IgD-negative memory B cell (primary cell): ENCODE results near the gene NDUFB1. TPM values are rescaled to one million over a fixed set of nuclear protein-coding genes. Genes with fewer than 3 reads are reported as not detected.

Experiments
- H3K27ac Mint-ChIP-seq, 3 donors: one replicate each; pipeline ENCODE4 v1.8.0; 2020 to 2022; ENCODE audit warnings: mild to moderate bottlenecking in 3 of 3, mixed read lengths in 3 of 3, moderate library complexity in 1 of 3
- H3K27me3 Mint-ChIP-seq: one replicate; pipeline ENCODE4 v1.8.0; 2021; ENCODE audit warnings: mixed read lengths
- H3K36me3 Mint-ChIP-seq: one replicate; pipeline ENCODE4 v1.8.0; 2020; ENCODE audit warnings: mild to moderate bottlenecking, mixed read lengths
- H3K4me1 Mint-ChIP-seq, 3 donors: one replicate each; pipeline ENCODE4 v1.8.0; 2020 to 2022; ENCODE audit warnings: mixed read lengths in 3 of 3, mild to moderate bottlenecking in 1 of 3
- H3K4me3 Mint-ChIP-seq, 4 donors: one replicate each; pipeline ENCODE4 v1.8.0; 2020 to 2022; ENCODE audit warnings: mild to moderate bottlenecking in 4 of 4, mixed read lengths in 4 of 4, moderate library complexity in 3 of 4
- H3K9me3 Mint-ChIP-seq, 3 donors: one replicate each; pipeline ENCODE4 v1.8.0; 2020 to 2021; ENCODE audit warnings: mixed read lengths in 3 of 3, mild to moderate bottlenecking in 1 of 3
- polyA plus RNA-seq: library from polyadenylated mRNA; unstranded; fragments of 300-500 nt; fragmentation: Illumina TruSeq; gene quantifications from one replicate; pipeline ENCODE4 v1.2.3, GENCODE V29; 2021

NDUFB1 gene
- polyA plus RNA-seq: 279 TPM

DNA sequence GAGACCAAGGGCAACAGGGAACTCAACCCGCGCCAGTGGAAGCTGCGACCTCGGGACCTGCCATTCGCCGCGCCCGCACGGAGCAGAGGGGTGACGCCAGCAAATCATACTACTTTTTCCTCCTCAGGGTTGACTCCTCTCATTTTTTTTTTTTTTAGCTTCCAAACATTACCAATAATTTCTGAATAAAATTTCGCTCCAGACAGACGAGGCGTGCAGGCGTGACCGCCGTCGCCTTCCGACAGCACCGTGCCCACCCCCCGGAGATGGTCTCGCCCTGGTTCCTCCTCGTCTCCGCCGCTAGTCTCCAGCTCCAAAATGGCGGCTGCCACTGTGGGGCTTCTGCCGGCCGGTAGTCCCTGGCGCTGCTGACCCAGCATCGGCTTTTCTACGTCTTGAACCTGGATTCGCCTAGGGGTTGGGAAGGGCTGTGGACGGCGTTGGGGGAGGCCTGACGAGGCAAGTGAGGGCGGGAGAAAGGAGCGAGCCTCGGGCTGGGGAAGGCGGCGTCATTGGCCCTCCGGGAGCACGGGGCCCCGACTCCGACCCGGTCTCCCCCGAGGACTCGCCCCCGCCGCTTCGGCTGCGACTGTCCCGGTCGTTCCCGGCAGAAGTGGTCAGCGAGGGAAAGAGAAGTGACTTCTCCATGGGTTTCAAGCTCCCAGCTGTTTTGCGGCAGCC lies at the start of gene NDUFB1, which contains the start of gene CPSF2:
NDUFB1 (minus strand) TSS at position 37 of the 681 bp plus-strand sequence. CDS start 4,069 bp downstream, outside the sequence.
CPSF2 (plus strand) TSS at position 300 of the 681 bp plus-strand sequence. CDS start 9,016 bp downstream, outside the sequence.
- no peaks in the 10 kb centered on the region for H3K9me3 Mint-ChIP-seq
- H3K27me3 Mint-ChIP-seq: no peaks in the 10 kb centered on the region
- H3K4me1 Mint-ChIP-seq: peaks cover 25 to 30% (median 29%) of the 10 kb centered on the region in 3 donors
- peak within 1 kb of the TSS; percentile 93 to 100 (median 99) for H3K27ac Mint-ChIP-seq
- H3K4me3 Mint-ChIP-seq: peak within 1 kb of the TSS; percentile 97 to 100 (median 98)
- H3K36me3 Mint-ChIP-seq: no peaks in the 10 kb centered on the region

DNA sequence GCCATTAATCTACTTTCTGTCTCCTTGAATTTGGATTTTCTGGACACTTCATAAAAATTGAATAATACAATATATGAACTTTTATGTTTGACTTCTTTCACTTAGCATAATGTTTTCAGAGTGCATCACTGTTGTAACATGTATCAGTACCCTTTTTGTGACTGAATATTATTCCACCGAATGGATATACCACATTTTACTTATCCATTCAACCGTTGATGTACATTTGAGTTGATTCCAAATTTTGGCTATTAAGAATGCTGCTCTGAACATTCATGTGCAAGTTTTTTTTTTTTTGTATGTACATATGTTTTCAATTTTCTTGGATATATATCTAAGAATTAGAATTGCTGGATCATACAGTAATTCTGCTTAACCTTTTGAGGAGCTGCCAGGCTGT lies 43.5 kb upstream of the NDUFB1 start:
- H3K4me1 Mint-ChIP-seq: no peaks in the 10 kb centered on the region
- H3K27ac Mint-ChIP-seq: no peak overlapping the region
- peaks cover 0 to 9% (median 0%) of the 10 kb centered on the region in 3 donors for H3K9me3 Mint-ChIP-seq
- H3K36me3 Mint-ChIP-seq: peaks cover 36% of the 10 kb centered on the region
- H3K27me3 Mint-ChIP-seq: no peaks in the 10 kb centered on the region
- H3K4me3 Mint-ChIP-seq: no peak overlapping the region

DNA sequence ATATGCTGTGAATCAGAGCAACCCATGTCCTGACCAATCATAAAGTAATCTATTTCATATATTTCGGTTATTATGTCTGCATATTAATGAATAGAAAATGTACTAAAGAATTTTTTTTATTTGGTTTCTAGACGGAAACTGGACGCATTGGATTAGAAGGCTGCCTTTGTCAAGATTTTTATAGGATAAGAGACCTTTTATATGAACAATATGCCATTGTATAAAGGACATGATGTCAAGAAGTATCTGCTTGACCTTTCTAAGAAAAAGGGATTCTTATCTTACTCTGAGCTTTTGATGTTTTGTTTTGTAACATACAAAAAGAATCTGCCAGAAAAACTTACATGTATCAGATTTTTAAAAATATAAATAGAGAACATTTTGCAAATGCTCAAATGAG lies 40.0 kb upstream of the NDUFB1 start:
- Mint-ChIP-seq H3K36me3 (peaks cover 37% of the 10 kb centered on the region), H3K4me3 (no peak overlapping the region), H3K9me3 (peaks cover 0 to 9% (median 0%) of the 10 kb centered on the region in 3 donors), H3K27ac (no peak overlapping the region), H3K4me1 (peaks cover 0 to 3% (median 0%) of the 10 kb centered on the region in 3 donors), H3K27me3 (no peaks in the 10 kb centered on the region)

DNA sequence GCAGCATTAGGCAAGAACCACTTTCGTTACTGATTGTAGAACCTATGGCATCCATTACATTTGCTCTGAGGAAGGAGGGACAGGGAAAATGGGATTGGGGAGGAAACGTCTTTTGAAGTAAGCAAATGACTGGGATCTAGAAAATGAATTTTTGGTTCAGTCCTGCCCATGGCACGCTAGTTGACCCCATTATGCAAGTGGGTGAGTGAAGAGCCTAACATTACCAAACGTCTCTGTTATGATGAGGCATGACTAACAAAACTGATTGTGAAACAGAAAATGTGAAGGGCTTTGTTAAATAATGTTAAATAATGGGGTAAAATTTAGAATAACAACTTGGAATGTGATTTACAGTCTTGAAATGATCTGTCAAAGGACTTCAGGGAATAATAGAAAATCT lies 39.1 kb upstream of the NDUFB1 start:
- Mint-ChIP-seq H3K36me3 (peaks cover 35% of the 10 kb centered on the region), H3K27me3 (no peaks in the 10 kb centered on the region), H3K4me3 (no peak overlapping the region), H3K27ac (peak overlapping the region in 1 of 3 donors; percentile 34), H3K9me3 (peaks cover 0 to 9% (median 0%) of the 10 kb centered on the region in 3 donors), H3K4me1 (peaks cover 0 to 3% (median 0%) of the 10 kb centered on the region in 3 donors)

DNA sequence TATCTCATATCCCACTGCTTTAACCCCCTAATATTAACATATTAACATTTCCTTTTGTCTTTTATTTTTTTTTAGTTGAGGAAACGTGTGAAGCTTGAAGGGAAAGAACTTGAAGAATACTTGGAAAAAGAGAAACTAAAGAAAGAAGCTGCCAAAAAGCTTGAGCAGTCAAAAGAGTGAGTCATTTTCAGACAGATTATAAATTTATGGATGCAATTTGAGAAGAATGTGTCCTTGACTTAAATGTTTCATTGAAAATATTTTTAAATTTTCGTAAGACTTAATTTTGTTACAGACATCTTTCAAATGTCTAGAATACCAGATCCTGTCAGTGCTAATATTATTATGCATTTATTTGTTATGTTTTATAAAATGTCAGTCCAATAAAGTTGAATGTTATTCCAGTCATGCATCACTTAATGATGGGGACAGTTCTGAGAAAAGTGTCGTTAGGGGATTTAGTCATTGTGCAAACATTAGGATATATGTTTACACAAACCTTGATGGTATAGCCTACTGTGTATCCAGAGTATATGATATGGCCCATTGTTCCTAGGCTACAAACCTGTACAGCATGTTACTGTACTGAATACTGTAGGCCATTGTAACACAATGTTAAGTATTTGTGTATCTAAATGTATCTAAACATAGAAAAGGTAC lies 32.9 kb upstream of the NDUFB1 start:
- Mint-ChIP-seq H3K4me3 (no peak overlapping the region), H3K27ac (no peak overlapping the region), H3K36me3 (peaks cover 11% of the 10 kb centered on the region), H3K27me3 (no peaks in the 10 kb centered on the region), H3K9me3 (no peaks in the 10 kb centered on the region), H3K4me1 (peaks cover 0 to 3% (median 0%) of the 10 kb centered on the region in 3 donors)

DNA sequence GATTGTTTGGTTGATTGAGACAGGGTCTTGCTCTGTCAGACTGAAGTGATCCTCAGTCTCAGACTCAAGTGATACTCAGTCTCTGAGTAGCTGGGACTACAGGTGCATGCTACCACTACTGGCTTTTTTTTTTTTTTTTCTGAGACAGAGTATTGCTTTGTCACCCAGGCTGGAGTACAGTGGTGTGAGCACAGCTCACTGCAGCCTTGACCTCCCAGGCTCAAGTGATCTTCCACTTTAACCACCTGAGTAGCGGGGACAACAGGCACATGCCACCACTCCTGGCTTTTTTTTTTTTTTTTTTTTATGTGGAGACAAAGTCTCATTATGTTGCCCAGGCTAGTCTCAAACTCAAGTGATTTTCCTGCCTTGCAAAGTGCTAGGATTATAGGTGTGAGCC lies 32.1 kb upstream of the NDUFB1 start:
- Mint-ChIP-seq H3K27ac (no peak overlapping the region), H3K27me3 (no peaks in the 10 kb centered on the region), H3K4me3 (no peak overlapping the region), H3K4me1 (peaks cover 0 to 3% (median 0%) of the 10 kb centered on the region in 3 donors), H3K9me3 (no peaks in the 10 kb centered on the region), H3K36me3 (peaks cover 8% of the 10 kb centered on the region)

DNA sequence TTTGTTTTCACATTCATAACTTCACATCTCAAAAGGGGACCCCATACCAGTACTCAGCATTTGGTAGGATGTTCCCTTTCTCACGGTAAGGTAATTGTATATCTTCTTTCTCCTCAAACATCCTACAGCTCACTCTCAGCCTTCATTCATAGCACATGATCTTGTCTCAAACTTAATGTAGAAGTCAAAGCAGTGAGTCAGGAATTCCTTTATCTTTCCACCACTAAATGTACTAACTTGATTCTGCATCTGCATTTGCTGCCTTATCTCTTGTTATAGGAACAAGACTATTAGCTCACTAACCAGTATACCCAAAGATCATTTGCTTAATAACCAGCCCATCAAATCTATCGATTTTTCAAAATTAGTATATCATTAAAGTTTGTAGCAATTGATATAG lies 23.2 kb upstream of the NDUFB1 start:
- H3K9me3 Mint-ChIP-seq: no peaks in the 10 kb centered on the region
- no peaks in the 10 kb centered on the region for H3K27me3 Mint-ChIP-seq
- H3K4me1 Mint-ChIP-seq: peaks cover 0 to 2% (median 2%) of the 10 kb centered on the region in 3 donors
- no peak overlapping the region for H3K27ac Mint-ChIP-seq
- H3K4me3 Mint-ChIP-seq: no peak overlapping the region
- H3K36me3 Mint-ChIP-seq: peaks cover 21% of the 10 kb centered on the region

DNA sequence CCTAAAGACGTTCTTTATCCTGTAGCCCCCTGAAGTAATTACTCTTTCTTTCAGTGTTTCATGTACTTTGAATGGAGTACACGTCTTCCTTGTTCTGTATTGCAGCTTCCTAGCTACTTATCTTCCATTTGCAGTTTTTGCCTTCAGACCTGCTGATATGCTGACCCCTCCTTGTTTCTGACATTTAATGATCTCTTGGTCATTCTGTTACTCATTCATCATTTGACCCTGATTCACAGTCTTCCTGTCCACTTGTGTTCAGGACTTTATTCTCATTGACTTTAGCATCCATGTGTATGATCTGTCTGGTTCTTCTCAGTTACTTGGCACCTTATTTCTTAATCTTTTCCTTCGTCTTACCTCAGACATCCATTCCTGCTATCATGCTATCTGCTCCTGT lies 22.5 kb upstream of the NDUFB1 start:
- Mint-ChIP-seq H3K9me3 (no peaks in the 10 kb centered on the region), H3K4me3 (no peak overlapping the region), H3K36me3 (peaks cover 20% of the 10 kb centered on the region), H3K27ac (peak overlapping the region in 1 of 3 donors; percentile 76), H3K27me3 (no peaks in the 10 kb centered on the region), H3K4me1 (peaks cover 0 to 2% (median 2%) of the 10 kb centered on the region in 3 donors)

DNA sequence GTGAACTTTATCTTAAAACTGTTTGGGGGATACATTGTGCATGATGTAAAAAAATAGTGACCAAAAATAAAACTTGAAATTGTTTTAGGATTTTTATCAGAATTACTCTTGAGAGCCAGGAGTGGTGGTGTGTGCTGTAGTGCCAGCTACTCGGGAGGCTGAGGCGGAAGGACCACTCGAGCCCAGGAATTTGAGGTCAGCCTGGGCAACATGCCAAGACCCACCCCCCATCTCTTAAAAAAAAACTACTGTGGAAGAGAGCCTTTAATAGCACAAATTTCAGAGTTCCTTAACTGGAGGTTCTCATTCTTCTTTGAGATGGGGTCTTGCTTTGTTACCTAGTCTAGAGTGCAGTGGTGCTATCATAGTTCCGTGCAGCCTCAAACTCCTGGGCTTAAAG lies 21.8 kb upstream of the NDUFB1 start:
- H3K36me3 Mint-ChIP-seq: peaks cover 19% of the 10 kb centered on the region
- H3K27ac Mint-ChIP-seq: peak overlapping the region in 1 of 3 donors; percentile 57
- H3K27me3 Mint-ChIP-seq: no peaks in the 10 kb centered on the region
- no peak overlapping the region for H3K4me3 Mint-ChIP-seq
- peaks cover 0 to 2% (median 1%) of the 10 kb centered on the region in 3 donors for H3K4me1 Mint-ChIP-seq
- no peaks in the 10 kb centered on the region for H3K9me3 Mint-ChIP-seq

DNA sequence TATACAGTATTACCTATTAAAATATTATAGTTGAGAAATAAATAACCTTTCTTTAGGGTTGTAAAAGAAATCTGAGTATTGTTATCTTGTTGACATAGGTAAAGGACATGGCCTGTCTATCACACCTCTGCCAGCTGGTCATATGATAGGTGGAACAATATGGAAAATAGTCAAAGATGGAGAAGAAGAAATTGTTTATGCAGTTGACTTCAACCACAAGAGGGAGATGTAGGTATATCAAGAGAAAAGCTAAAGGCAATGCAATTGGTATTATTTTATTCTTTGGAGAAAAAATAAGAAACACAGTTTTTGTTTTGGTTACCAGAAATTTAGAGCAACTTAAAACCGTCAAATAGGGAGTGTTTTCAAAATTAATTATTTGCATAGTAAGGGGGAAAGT lies 13.8 kb upstream of the NDUFB1 start:
- Mint-ChIP-seq H3K27me3 (no peaks in the 10 kb centered on the region), H3K9me3 (no peaks in the 10 kb centered on the region), H3K4me1 (no peaks in the 10 kb centered on the region), H3K4me3 (no peak overlapping the region), H3K36me3 (peaks cover 2% of the 10 kb centered on the region), H3K27ac (peak overlapping the region in 1 of 3 donors; percentile 47)

DNA sequence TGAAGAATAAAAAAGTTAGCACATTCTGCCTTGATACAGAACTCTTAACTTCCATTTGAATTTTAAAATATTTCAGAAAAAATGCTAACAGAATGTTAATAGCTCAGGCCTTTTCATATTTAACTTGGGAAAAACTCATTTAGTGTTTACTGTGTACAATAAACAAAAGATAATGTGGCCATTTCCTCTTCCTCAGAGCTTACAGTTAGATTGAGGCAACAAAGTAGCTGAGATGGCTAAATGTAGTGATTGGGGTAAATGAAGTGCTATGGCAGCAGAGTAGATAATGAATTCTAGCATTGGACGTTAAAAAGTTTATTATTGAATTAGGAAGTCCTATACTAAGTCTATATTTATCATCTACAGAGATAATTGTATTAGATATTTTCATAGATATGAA lies 12.9 kb upstream of the NDUFB1 start:
- Mint-ChIP-seq H3K9me3 (no peaks in the 10 kb centered on the region), H3K4me1 (no peaks in the 10 kb centered on the region), H3K4me3 (no peak overlapping the region), H3K27me3 (no peaks in the 10 kb centered on the region), H3K36me3 (peaks cover 2% of the 10 kb centered on the region), H3K27ac (no peak overlapping the region)

DNA sequence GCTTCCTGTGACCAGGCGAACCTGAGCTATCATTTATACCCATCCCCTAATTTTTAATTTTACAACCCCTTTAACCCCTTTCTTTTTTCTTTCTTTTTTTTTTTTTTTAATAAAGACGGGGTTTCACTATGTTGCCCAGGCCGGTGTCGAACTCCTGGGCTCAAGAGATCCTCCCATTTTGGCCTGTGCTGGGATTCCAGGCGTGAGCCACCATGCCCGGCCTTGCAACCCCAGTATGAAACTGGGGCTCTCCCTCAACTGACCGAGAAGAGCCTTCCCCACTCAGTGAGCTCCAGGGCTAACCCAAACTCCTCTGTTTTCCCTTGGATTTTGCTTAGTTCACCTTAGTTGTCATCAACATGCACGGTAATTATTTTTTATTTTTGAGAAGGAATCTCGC lies 1.3 kb upstream of the NDUFB1 start:
- Mint-ChIP-seq H3K27me3 (no peaks in the 10 kb centered on the region), H3K9me3 (no peaks in the 10 kb centered on the region), H3K27ac (peak overlapping the region; percentile 93 to 100 (median 99)), H3K4me3 (peak overlapping the region; percentile 97 to 100 (median 98)), H3K4me1 (peaks cover 34 to 39% (median 34%) of the 10 kb centered on the region in 3 donors), H3K36me3 (no peaks in the 10 kb centered on the region)

DNA sequence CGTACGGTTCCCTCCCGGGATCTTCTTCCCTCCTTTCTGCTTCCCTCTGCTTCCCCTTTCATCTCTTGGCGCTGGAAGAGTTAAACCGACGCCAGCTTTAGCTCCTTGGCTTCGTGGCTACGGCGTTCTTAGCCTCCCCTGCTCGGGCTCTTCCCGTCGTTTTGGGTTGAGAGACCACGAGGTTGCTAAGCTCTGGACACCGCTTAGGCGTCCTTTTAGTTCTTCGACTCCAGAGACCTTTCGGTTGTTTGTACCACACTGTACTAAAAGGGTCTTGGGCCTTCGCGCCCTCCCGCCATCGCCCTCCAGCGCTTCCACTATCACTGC lies 808 bp upstream of the NDUFB1 start:
- Mint-ChIP-seq H3K4me1 (peaks cover 30 to 34% (median 31%) of the 10 kb centered on the region in 3 donors), H3K27me3 (no peaks in the 10 kb centered on the region), H3K36me3 (no peaks in the 10 kb centered on the region), H3K27ac (peak overlapping the region; percentile 93 to 100 (median 99)), H3K9me3 (no peaks in the 10 kb centered on the region), H3K4me3 (peak overlapping the region; percentile 97 to 100 (median 98))

DNA sequence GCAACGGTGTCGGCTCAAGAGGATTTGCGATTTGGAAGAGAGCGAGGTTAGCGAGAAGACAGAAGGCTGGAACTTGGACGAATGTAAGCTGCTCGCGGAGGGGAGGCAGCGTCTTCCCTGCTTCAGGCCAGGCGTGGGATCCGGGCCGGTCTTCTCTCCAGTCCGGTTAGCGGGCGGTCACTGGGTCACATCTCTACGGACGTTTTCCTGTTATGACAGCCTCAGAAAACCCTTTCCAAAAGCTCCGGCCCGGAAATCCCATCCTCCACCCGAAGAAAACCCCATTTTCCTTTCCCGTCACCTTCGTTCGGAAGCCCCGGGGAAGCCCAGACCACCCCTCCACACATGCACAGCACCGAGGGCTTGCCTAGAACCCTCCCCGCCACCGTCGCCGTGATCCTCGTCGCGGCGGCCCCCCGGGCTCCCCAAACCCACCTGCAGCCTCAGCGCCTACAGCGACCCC lies 268 bp downstream of the NDUFB1 start:
- Mint-ChIP-seq H3K27ac (peak overlapping the region; percentile 93 to 100 (median 99)), H3K27me3 (no peaks in the 10 kb centered on the region), H3K4me3 (peak overlapping the region; percentile 97 to 100 (median 98)), H3K9me3 (no peaks in the 10 kb centered on the region), H3K36me3 (no peaks in the 10 kb centered on the region), H3K4me1 (peaks cover 24 to 30% (median 30%) of the 10 kb centered on the region in 3 donors)

DNA sequence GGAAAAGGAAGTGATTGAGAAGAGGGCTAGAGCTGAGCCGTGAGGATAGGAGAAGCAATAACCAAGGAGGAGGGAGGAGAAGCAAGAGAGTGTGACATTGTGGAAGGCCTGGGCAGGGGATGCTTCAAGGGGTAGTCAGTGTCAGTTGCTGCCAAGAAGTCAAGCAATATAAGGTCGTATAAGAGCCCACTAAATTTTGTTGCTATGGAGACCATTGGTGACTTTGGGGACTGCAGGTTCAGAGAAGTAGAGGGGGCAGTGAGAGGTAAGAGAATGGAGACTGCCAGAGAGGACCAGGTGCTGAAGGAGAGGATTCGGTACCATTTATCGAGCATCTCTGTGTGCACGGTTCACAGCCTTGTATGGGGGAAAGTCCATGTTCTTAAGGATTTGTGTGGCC lies 12.0 kb downstream of the NDUFB1 start:
- Mint-ChIP-seq H3K27me3 (no peaks in the 10 kb centered on the region), H3K36me3 (peaks cover 2% of the 10 kb centered on the region), H3K27ac (peak overlapping the region in 1 of 3 donors; percentile 69), H3K4me1 (peaks cover 22 to 25% (median 23%) of the 10 kb centered on the region in 3 donors), H3K9me3 (no peaks in the 10 kb centered on the region), H3K4me3 (no peak overlapping the region)
